SK-N-SH (cell line): ENCODE data around the gene PRKCD. TPM values are rescaled to one million over a fixed set of nuclear protein-coding genes. Genes with fewer than 3 reads are reported as not detected.

Experiments used
- CTCF ChIA-PET: fragments of 300-600, 350-600 bp; formaldehyde crosslinking; extraction: SDS; loops from one replicate; lab custom pipeline; 2021; lab: Yijun Ruan, JAX
- POLR2A ChIA-PET: fragments of 350-600 bp; sonication (Branson Sonifier 250); formaldehyde crosslinking; extraction: SDS; loops from one replicate; lab custom pipeline; 2020; ENCODE audit warnings: antibody characterized with exemption, inconsistent platforms; lab: Yijun Ruan, JAX
- DNase-seq: peaks from one replicate; pipeline ENCODE4 v3.0.0; 2012
- H2AFZ ChIP-seq: fragments of 200-600 bp; sonication (generic); 2 replicates; pipeline ENCODE4 v1.8.1; 2016; ENCODE audit warnings: antibody characterized with exemption, mild to moderate bottlenecking, low read depth
- H3F3A ChIP-seq: fragments of 200-600 bp; sonication (generic); replicated peaks from 2 replicates; pipeline ENCODE3; 2016; ENCODE audit warnings: antibody characterized with exemption, mild to moderate bottlenecking; ENCODE audit not compliant: insufficient read depth
- H3K27ac ChIP-seq, 2 experiments: fragments of 200-500 bp in 1 of 2; fragments of 200-600 bp in 1 of 2; sonication (Bioruptor generic) in 1 of 2; sonication (generic), shearing (Covaris generic) in 1 of 2; 2 replicates each; pipeline versions ENCODE4 v1.5.1 to v1.6.1; 2014 to 2016; ENCODE audit warnings: low read depth in 2 of 2, inconsistent platforms in 1 of 2, low read length in 1 of 2, mild to moderate bottlenecking in 1 of 2, mixed read lengths in 1 of 2
- H3K27me3 ChIP-seq: fragments of 200-600 bp; sonication (generic), shearing (Covaris generic); 2 replicates; pipeline ENCODE4 v1.6.1; 2016; ENCODE audit warnings: mixed run types; ENCODE audit not compliant: insufficient read depth
- H3K36me3 ChIP-seq, 2 experiments: fragments of 200-500 bp in 1 of 2; fragments of 200-600 bp in 1 of 2; sonication (Bioruptor generic) in 1 of 2; sonication (generic) in 1 of 2; replicated peaks in 1 of 2; 2 replicates each; pipeline versions ENCODE3 to v1.5.1; 2014 to 2016; ENCODE audit warnings: low read length in 1 of 2, mild to moderate bottlenecking in 1 of 2; ENCODE audit not compliant: insufficient read depth in 2 of 2, control insufficient read depth in 1 of 2
- H3K4me1 ChIP-seq, 2 experiments: fragments of 200-500 bp in 1 of 2; fragments of 200-600 bp in 1 of 2; sonication (Bioruptor generic) in 1 of 2; sonication (generic), shearing (Covaris generic) in 1 of 2; 2 replicates each; pipeline versions ENCODE4 v1.5.1 to v1.6.1; 2014 to 2016; ENCODE audit warnings: low read depth in 1 of 2, low read length in 1 of 2, mixed run types in 1 of 2; ENCODE audit not compliant: insufficient read depth in 2 of 2, control insufficient read depth in 1 of 2
- H3K4me2 ChIP-seq: fragments of 200-600 bp; sonication (generic), shearing (Covaris generic); 2 replicates; pipeline ENCODE4 v1.6.1; 2017; ENCODE audit warnings: mixed run types
- H3K4me3 ChIP-seq, 2 experiments: fragments of 200-500 bp in 1 of 2; fragments of 200-600 bp in 1 of 2; sonication (Bioruptor generic) in 1 of 2; sonication (generic), shearing (Covaris generic) in 1 of 2; 2 replicates each; pipeline versions ENCODE4 v1.5.1 to v1.8.1; 2014 to 2016; ENCODE audit warnings: low read depth in 2 of 2, inconsistent platforms in 1 of 2, low read length in 1 of 2, mild to moderate bottlenecking in 1 of 2, mixed read lengths in 1 of 2, moderate library complexity in 1 of 2
- H3K79me2 ChIP-seq: fragments of 200-600 bp; sonication (generic); 2 replicates; pipeline ENCODE4 v1.8.1; 2017; ENCODE audit warnings: mild to moderate bottlenecking; ENCODE audit not compliant: insufficient read depth
- H3K9ac ChIP-seq: fragments of 200-600 bp; sonication (generic); 2 replicates; pipeline ENCODE4 v1.6.1; 2017; ENCODE audit warnings: mixed run types
- H3K9me2 ChIP-seq: fragments of 200-600 bp; sonication (generic); 2 replicates; pipeline ENCODE4 v1.6.1; 2017; ENCODE audit warnings: mixed run types
- H3K9me3 ChIP-seq: fragments of 200-600 bp; sonication (generic); 2 replicates; pipeline ENCODE4 v1.6.1; 2017; ENCODE audit warnings: mixed run types, mild to moderate bottlenecking, moderate library complexity
- H4K20me1 ChIP-seq: fragments of 200-600 bp; sonication (generic); 2 replicates; pipeline ENCODE4 v1.6.1; 2017; ENCODE audit warnings: mild to moderate bottlenecking, mixed run types; ENCODE audit not compliant: insufficient read depth
- CHD2 ChIP-seq: fragments of 150-350 bp; IDR thresholded peaks from 2 replicates; pipeline ENCODE4 v1.6.1; 2018; ENCODE audit warnings: low read length; ENCODE audit not compliant: partially characterized antibody
- ELF1 ChIP-seq: IDR thresholded peaks from 2 replicates; pipeline ENCODE4 v1.4.0; 2012
- EP300 ChIP-seq, 2 experiments: IDR thresholded peaks; 2 replicates each; pipeline versions ENCODE4 v1.4.0 to v1.6.1; 2012; ENCODE audit warnings: borderline replicate concordance in 1 of 2, low read depth in 1 of 2, low read length in 1 of 2
- EZH2phosphoT487 ChIP-seq: fragments of 200-600 bp; sonication (generic); IDR thresholded peaks from 2 replicates; pipeline ENCODE4 v1.6.1; 2017; ENCODE audit warnings: low read depth, mixed run types, mild to moderate bottlenecking, antibody characterized with exemption, moderate library complexity, borderline replicate concordance
- FOSL2 ChIP-seq: IDR thresholded peaks from 2 replicates; pipeline ENCODE4 v1.4.0; 2012; ENCODE audit warnings: low read depth, mild to moderate bottlenecking, moderate library complexity, borderline replicate concordance
- FOXM1 ChIP-seq: IDR thresholded peaks from 2 replicates; pipeline ENCODE4 v1.4.0; 2012; ENCODE audit warnings: low read depth, mild to moderate bottlenecking
- GATA2 ChIP-seq: sonication (generic); formaldehyde crosslinking; IDR thresholded peaks from 2 replicates; pipeline ENCODE4 v1.5.0; 2020; ENCODE audit warnings: mild to moderate bottlenecking, missing genetic modification reagents
- MXI1 ChIP-seq: IDR thresholded peaks from 2 replicates; pipeline ENCODE4 v1.6.1; 2012; ENCODE audit warnings: mild to moderate bottlenecking, low read depth, low read length, improper control_type of control experiment
- NRF1 ChIP-seq: IDR thresholded peaks from 2 replicates; pipeline ENCODE4 v1.6.1; 2012; ENCODE audit warnings: low read depth, mild to moderate bottlenecking, low read length
- RCOR1 ChIP-seq: fragments of 150-350 bp; IDR thresholded peaks from 2 replicates; pipeline ENCODE4 v1.6.1; 2017; ENCODE audit warnings: antibody characterized with exemption, low read length
- RFX5 ChIP-seq: IDR thresholded peaks from 2 replicates; pipeline ENCODE4 v1.6.1; 2012; ENCODE audit warnings: mild to moderate bottlenecking, improper control_type of control experiment, low read length
- RXRA ChIP-seq: IDR thresholded peaks from 2 replicates; pipeline ENCODE4 v1.4.0; 2012; ENCODE audit warnings: low read depth, mild to moderate bottlenecking, borderline replicate concordance
- SIN3A ChIP-seq: IDR thresholded peaks from 2 replicates; pipeline ENCODE4 v1.6.1; 2012; ENCODE audit warnings: low read depth, mild to moderate bottlenecking, low read length, moderate library complexity, borderline replicate concordance
- SMC3 ChIP-seq: IDR thresholded peaks from 2 replicates; pipeline ENCODE4 v1.6.1; 2012; ENCODE audit warnings: low read depth, low read length, improper control_type of control experiment
- TAF1 ChIP-seq: IDR thresholded peaks from 2 replicates; pipeline ENCODE4 v1.6.1; 2012; ENCODE audit warnings: low read depth, mild to moderate bottlenecking, low read length, moderate library complexity, borderline replicate concordance
- TEAD4 ChIP-seq: IDR thresholded peaks from 2 replicates; pipeline ENCODE4 v1.4.0; 2012; ENCODE audit warnings: mild to moderate bottlenecking, borderline replicate concordance; ENCODE audit not compliant: insufficient read depth
- WGBS: methylation state at CpG from one replicate; pipeline ENCODE4 v1.1.6; 2017; ENCODE audit warnings: low lambda C conversion rate; 5-methylcytosine and 5-hydroxymethylcytosine counted together
- polyA plus RNA-seq, 3 experiments: library from polyadenylated mRNA; depleted of rRNA; stranded (reverse); fragments of >200 nt; gene quantifications; 2 replicates each; pipeline ENCODE4 v1.2.3, GENCODE V29; 2012
- TF ChIP-seq, protein P1 (sequence below): fragments of 150-350 bp; IDR thresholded peaks from 2 replicates; pipeline ENCODE4 v1.6.1; 2016; ENCODE audit warnings: mild to moderate bottlenecking, low read depth, low read length
- TF ChIP-seq, protein P2 (sequence below): IDR thresholded peaks from 2 replicates; pipeline ENCODE4 v1.4.0; 2012; ENCODE audit warnings: low read depth

Gene PRKCD
- polyA plus RNA-seq, 1 of the 3 experiments (the other 2 are of a cell fraction): 29.0 TPM

DNA sequence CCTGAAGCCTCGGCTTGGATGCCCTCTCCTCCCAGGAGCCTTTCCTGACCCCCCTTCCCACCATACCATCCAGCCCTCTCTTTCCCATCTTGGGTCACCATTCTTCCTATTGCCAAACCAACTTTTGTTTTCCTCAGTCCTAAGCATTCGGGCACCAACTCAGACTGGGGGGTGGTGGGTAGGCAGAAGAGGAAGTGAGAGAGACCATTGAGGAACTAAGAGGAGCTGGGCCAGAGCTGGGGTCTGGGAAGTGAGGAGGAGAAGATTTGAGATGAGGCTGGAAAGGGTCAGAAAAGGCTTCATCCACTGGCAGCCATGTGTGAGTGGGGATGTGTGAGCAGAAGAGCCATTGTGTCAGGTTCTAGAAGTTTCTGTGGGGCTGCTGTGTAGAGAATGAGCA is 57.1 kb downstream of the PRKCD start:
- H3K9me3 ChIP-seq: no peaks in the 10 kb centered on the region
- no peaks in the 10 kb centered on the region for H4K20me1 ChIP-seq
- no peak overlapping the region for H3K4me3 ChIP-seq
- CTCF ChIA-PET: interaction anchor here (0.6 to 1.0 kb wide), 2 partner anchors 16 to 536 kb away, joined by 3 read pairs; no protein-coding TSS in a partner anchor
- peaks cover 17% of the 10 kb centered on the region for H3F3A ChIP-seq
- H3K4me2 ChIP-seq: no peak overlapping the region
- no peak overlapping the region for H2AFZ ChIP-seq
- no peaks in the 10 kb centered on the region for H3K27me3 ChIP-seq
- H3K4me1 ChIP-seq: no peaks in the 10 kb centered on the region
- DNase-seq: no peak
- no peaks in the 10 kb centered on the region for H3K79me2 ChIP-seq
- H3K9me2 ChIP-seq: no peaks in the 10 kb centered on the region
- no peak overlapping the region for H3K27ac ChIP-seq
- peaks cover 0 to 6% of the 10 kb centered on the region in 2 experiments for H3K36me3 ChIP-seq
- POLR2A ChIA-PET: no interaction called here
- TF ChIP-seq TEAD4: no peak
- TF ChIP-seq RFX5: no peak
- no peak for TF ChIP-seq SIN3A
- no peak for TF ChIP-seq EP300 (IDR thresholded peaks at IDR 0.05; ENCODE audit: borderline replicate concordance in 1 of 2, low read depth in 1 of 2, low read length in 1 of 2)
- TF ChIP-seq SMC3: no peak
- TF ChIP-seq MXI1: no peak
- TF ChIP-seq GATA2 (CRISPR knock-in tag): no peak
- no peak for TF ChIP-seq CHD2
- TF ChIP-seq FOXM1: no peak
- no peak for TF ChIP-seq TAF1
- no peak for TF ChIP-seq RCOR1
- TF ChIP-seq ELF1: no peak
- no peak for TF ChIP-seq EZH2phosphoT487
- TF ChIP-seq, protein P1, sequence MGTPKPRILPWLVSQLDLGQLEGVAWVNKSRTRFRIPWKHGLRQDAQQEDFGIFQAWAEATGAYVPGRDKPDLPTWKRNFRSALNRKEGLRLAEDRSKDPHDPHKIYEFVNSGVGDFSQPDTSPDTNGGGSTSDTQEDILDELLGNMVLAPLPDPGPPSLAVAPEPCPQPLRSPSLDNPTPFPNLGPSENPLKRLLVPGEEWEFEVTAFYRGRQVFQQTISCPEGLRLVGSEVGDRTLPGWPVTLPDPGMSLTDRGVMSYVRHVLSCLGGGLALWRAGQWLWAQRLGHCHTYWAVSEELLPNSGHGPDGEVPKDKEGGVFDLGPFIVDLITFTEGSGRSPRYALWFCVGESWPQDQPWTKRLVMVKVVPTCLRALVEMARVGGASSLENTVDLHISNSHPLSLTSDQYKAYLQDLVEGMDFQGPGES: no peak
- no peak for TF ChIP-seq FOSL2
- TF ChIP-seq NRF1: no peak
- no peak for TF ChIP-seq RXRA
- TF ChIP-seq, protein P2, sequence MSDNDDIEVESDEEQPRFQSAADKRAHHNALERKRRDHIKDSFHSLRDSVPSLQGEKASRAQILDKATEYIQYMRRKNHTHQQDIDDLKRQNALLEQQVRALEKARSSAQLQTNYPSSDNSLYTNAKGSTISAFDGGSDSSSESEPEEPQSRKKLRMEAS: no peak
- H3K9ac ChIP-seq: no peak overlapping the region
- WGBS: 82% methylated on average over 2 of the region's 2 CpGs
